ENCODE data around the gene SPTLC2. TPM values are rescaled to one million over a fixed set of nuclear protein-coding genes. Genes with fewer than 3 reads are reported as not detected.
"Not testable (repeated sequence)": the region's sequence is repeated elsewhere in the genome, so short reads cannot be mapped to it uniquely, and the experiment has no call there.

SPTLC2 gene
- total RNA-seq, 1 donor from 2014 or later = 12.3 TPM

DNA sequence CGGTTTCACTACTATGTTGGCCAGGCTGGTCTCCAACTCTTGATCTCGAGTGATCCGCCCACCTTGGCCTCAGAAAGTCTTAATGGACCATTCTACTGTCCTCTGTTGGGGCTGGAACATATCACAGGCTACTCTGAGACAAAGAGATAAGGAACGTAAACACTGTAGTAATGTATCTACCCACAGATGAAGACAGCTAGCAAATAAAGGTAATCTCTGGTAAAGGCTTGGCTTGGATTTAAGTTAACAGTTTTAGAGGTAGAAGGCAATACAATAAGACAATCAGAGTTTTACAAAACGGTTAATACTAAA lies 73.2 kb downstream of the SPTLC2 start:
- H3K4me3 ChIP-seq = no peak overlapping the region
- Mint-ChIP-seq H3K4me1 (peaks cover 29% of the 10 kb centered on the region), H3K36me3 (peaks cover 9% of the 10 kb centered on the region), H3K27ac (peak overlapping the region; percentile 14), H3K27me3 (ENCODE audit: insufficient read depth, low read depth) (no peaks in the 10 kb centered on the region), H3K9me3 (no peaks in the 10 kb centered on the region), H3K4me3 (no peak overlapping the region)
- no peak overlapping the region for H2AFZ ChIP-seq (replicated peaks)
- no peaks in the 10 kb centered on the region for H3K36me3 ChIP-seq
- H3K27ac ChIP-seq = no peak overlapping the region
- H3F3A ChIP-seq (ENCODE audit: low read depth) = no peaks in the 10 kb centered on the region
- no peaks in the 10 kb centered on the region for H4K20me1 ChIP-seq (ENCODE audit: low read depth)
- no peak overlapping the region for H3K4me2 ChIP-seq
- no peaks in the 10 kb centered on the region for H3K9me3 ChIP-seq (ENCODE audit: low read depth)
- no peaks in the 10 kb centered on the region for H3K79me2 ChIP-seq (ENCODE audit: low read depth)
- H3K27me3 ChIP-seq = no peaks in the 10 kb centered on the region
- H3K9ac ChIP-seq = no peak overlapping the region
- no peak for DNase-seq (ENCODE audit: low spot score)
- TF ChIP-seq, protein P1, sequence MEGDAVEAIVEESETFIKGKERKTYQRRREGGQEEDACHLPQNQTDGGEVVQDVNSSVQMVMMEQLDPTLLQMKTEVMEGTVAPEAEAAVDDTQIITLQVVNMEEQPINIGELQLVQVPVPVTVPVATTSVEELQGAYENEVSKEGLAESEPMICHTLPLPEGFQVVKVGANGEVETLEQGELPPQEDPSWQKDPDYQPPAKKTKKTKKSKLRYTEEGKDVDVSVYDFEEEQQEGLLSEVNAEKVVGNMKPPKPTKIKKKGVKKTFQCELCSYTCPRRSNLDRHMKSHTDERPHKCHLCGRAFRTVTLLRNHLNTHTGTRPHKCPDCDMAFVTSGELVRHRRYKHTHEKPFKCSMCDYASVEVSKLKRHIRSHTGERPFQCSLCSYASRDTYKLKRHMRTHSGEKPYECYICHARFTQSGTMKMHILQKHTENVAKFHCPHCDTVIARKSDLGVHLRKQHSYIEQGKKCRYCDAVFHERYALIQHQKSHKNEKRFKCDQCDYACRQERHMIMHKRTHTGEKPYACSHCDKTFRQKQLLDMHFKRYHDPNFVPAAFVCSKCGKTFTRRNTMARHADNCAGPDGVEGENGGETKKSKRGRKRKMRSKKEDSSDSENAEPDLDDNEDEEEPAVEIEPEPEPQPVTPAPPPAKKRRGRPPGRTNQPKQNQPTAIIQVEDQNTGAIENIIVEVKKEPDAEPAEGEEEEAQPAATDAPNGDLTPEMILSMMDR (IDR thresholded peaks at IDR 0.05) = no peak
- H3K4me1 ChIP-seq = peaks cover 9% of the 10 kb centered on the region

DNA sequence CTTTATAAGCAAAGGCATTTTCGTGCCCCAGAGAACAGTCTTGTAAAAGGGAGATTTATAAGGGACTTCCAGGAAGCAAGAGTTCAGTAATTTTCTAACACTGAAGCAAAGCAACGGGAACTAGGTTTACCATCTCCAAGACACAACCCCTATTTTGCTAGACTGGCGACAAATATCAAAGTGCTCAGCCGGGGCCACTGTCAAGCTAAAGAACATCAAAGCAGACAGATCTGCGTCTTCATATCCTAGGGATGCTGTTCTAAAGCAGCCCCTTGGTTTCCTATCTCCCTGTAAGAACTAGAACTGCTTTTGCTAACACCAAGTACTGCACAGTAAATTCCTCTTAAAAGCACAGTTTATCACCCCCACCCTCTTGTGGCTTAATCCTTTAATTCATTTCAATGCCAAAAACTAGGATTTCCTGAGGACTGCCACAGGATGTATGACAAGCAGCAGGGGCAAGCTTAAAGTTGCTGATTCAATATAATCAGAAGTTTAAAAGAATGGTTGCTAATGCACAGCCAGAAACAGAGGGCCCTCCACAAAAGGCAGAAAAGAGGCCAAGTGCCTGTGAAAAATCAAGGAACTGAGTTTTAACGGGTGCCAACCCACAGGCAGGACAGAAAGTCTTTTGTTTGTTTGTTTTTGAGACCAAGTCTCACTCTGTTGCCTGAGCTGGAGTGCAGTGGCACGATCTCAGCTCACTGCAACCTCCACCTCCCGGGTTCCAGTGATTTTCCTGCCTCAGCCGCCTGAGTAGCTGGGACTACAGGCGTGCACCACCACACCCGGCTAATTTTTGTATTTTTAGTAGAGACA lies 73.8 kb downstream of the SPTLC2 start:
- Histone ChIP-seq H3K9me3 (ENCODE audit: low read depth) (no peaks in the 10 kb centered on the region), H3K79me2 (ENCODE audit: low read depth) (no peaks in the 10 kb centered on the region), H3K27ac (no peak overlapping the region), H3K4me3 (no peak overlapping the region), H3K4me1 (peaks cover 9% of the 10 kb centered on the region), H3K9ac (no peak overlapping the region), H4K20me1 (ENCODE audit: low read depth) (no peaks in the 10 kb centered on the region), H2AFZ (replicated peaks) (no peak overlapping the region), H3K27me3 (no peaks in the 10 kb centered on the region), H3K36me3 (no peaks in the 10 kb centered on the region), H3K4me2 (no peak overlapping the region), H3F3A (ENCODE audit: low read depth) (no peaks in the 10 kb centered on the region)
- DNase-seq (ENCODE audit: low spot score) = peak; percentile 6
- TF ChIP-seq EZH2 (IDR thresholded peaks at IDR 0.05) (no peak), EZH2phosphoT487 (IDR thresholded peaks at IDR 0.05) (no peak)
- TF ChIP-seq, protein P1 (IDR thresholded peaks at IDR 0.05) = no peak
- H3K9me3 Mint-ChIP-seq = no peaks in the 10 kb centered on the region
- H3K27ac Mint-ChIP-seq = peak overlapping the region; percentile 23
- H3K36me3 Mint-ChIP-seq = peaks cover 7% of the 10 kb centered on the region
- no peak overlapping the region for H3K4me3 Mint-ChIP-seq
- no peaks in the 10 kb centered on the region for H3K27me3 Mint-ChIP-seq (ENCODE audit: insufficient read depth, low read depth)
- H3K4me1 Mint-ChIP-seq = peaks cover 29% of the 10 kb centered on the region

DNA sequence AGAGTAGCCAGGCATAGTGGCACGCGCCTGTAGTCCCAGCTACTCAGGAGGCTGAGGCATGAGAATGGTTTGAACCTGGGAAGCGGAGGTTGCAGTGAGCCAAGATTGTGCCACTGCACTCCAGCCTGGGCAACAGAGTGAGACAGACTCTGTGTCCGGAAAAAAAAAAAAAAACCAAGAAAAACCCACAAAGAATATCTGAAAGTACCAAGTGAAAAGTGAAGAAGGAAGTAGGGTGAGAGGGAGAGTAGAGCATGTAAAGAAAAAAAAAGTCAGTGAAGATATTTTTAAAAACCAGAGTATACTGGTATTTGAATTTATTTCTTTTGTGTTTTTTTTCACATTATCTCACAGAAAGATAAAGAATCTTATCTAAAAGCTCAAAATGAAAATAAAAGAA lies 74.5 kb downstream of the SPTLC2 start:
- Histone ChIP-seq H3K9ac (no peak overlapping the region), H3F3A (ENCODE audit: low read depth) (no peaks in the 10 kb centered on the region), H3K27me3 (no peaks in the 10 kb centered on the region), H3K79me2 (ENCODE audit: low read depth) (no peaks in the 10 kb centered on the region), H3K36me3 (no peaks in the 10 kb centered on the region), H3K9me3 (ENCODE audit: low read depth) (no peaks in the 10 kb centered on the region), H3K4me2 (no peak overlapping the region), H3K4me3 (no peak overlapping the region), H3K27ac (no peak overlapping the region), H4K20me1 (ENCODE audit: low read depth) (no peaks in the 10 kb centered on the region), H2AFZ (replicated peaks) (no peak overlapping the region), H3K4me1 (peaks cover 9% of the 10 kb centered on the region)
- Mint-ChIP-seq H3K4me3 (no peak overlapping the region), H3K27ac (no peak overlapping the region), H3K27me3 (ENCODE audit: insufficient read depth, low read depth) (no peaks in the 10 kb centered on the region), H3K9me3 (no peaks in the 10 kb centered on the region), H3K4me1 (peaks cover 29% of the 10 kb centered on the region), H3K36me3 (peaks cover 7% of the 10 kb centered on the region)
- TF ChIP-seq, protein P1 (IDR thresholded peaks at IDR 0.05) = no peak
- no peak for TF ChIP-seq EZH2 (IDR thresholded peaks at IDR 0.05)
- no peak for TF ChIP-seq EZH2phosphoT487 (IDR thresholded peaks at IDR 0.05)
- no peak for DNase-seq (ENCODE audit: low spot score)

DNA sequence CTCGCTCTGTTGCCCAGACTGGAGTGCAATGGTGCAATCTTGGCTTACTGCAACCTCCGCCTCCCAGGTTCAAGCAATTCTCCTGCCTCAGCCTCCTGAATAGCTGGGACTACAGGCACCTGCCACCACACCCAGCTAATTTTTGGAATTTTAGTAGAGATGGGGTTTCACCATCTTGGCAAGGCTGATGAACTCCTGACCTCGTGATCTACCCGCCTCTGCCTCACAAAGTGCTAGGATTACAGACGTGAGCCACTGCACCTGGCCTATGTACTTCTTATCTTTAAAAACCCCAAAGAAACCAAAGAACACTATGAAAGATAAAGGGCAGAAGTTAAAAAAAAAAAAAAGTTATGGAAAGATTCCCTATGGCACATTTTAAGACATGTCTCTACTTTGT lies 79.5 kb downstream of the SPTLC2 start:
- not testable (repeated sequence) for H3K9me3 Mint-ChIP-seq; H3K4me3 ChIP-seq; H3F3A ChIP-seq (ENCODE audit: low read depth); H3K9ac ChIP-seq; H3K4me3 Mint-ChIP-seq; H3K4me2 ChIP-seq; H3K36me3 ChIP-seq; H2AFZ ChIP-seq (replicated peaks); H3K27ac Mint-ChIP-seq; DNase-seq (ENCODE audit: low spot score); H3K27ac ChIP-seq; H3K4me1 Mint-ChIP-seq; H3K9me3 ChIP-seq (ENCODE audit: low read depth); H3K4me1 ChIP-seq; H4K20me1 ChIP-seq (ENCODE audit: low read depth); H3K79me2 ChIP-seq (ENCODE audit: low read depth); H3K27me3 ChIP-seq; H3K27me3 Mint-ChIP-seq (ENCODE audit: insufficient read depth, low read depth)
- peaks cover 11% of the 10 kb centered on the region for H3K36me3 Mint-ChIP-seq
